Karpas-422 (cell line): ENCODE results near the gene KIAA1671. TPM values are rescaled to one million over a fixed set of nuclear protein-coding genes. Genes with fewer than 3 reads are reported as not detected.

Experiments used
- DNase-seq: peaks from one replicate; pipeline ENCODE4 v3.0.0-alpha.2; 2015
- H2AFZ ChIP-seq: fragments of 200-600 bp; sonication (generic); 2 replicates; pipeline ENCODE4 v1.6.1; 2014; ENCODE audit warnings: antibody characterized with exemption, low read length, mixed read lengths
- H3K27ac ChIP-seq: fragments of 200-600 bp; sonication (generic); 2 replicates; pipeline ENCODE4 v1.5.1; 2014; ENCODE audit warnings: mild to moderate bottlenecking, low read length, moderate library complexity
- H3K27me3 ChIP-seq: fragments of 200-600 bp; sonication (generic); 2 replicates; pipeline ENCODE4 v1.6.1; 2014; ENCODE audit warnings: low read length, mixed read lengths
- H3K36me3 ChIP-seq: fragments of 200-600 bp; sonication (generic); 2 replicates; pipeline ENCODE4 v1.6.1; 2014; ENCODE audit warnings: low read length, mixed read lengths; ENCODE audit not compliant: insufficient read depth
- H3K4me1 ChIP-seq: fragments of 200-600 bp; sonication (generic); 2 replicates; pipeline ENCODE4 v1.6.1; 2014; ENCODE audit warnings: mild to moderate bottlenecking, low read length, mixed read lengths
- H3K4me2 ChIP-seq: fragments of 200-600 bp; sonication (generic); 2 replicates; pipeline ENCODE4 v1.6.1; 2014; ENCODE audit warnings: low read length, low read depth, mild to moderate bottlenecking; ENCODE audit not compliant: poor library complexity, severe bottlenecking
- H3K4me3 ChIP-seq: fragments of 200-600 bp; sonication (generic); 2 replicates; pipeline ENCODE4 v1.5.1; 2014; ENCODE audit warnings: mild to moderate bottlenecking, antibody characterized with exemption, low read length, mixed read lengths
- H3K79me2 ChIP-seq: fragments of 200-600 bp; sonication (generic); 2 replicates; pipeline ENCODE4 v1.6.1; 2014; ENCODE audit warnings: mild to moderate bottlenecking, low read length, mixed read lengths
- H3K9ac ChIP-seq: fragments of 200-600 bp; sonication (generic); 2 replicates; pipeline ENCODE4 v1.6.0; 2014; ENCODE audit warnings: low read length
- H3K9me2 ChIP-seq: fragments of 200-600 bp; sonication (generic), shearing (Covaris generic); replicated peaks from 2 replicates; pipeline ENCODE4 v1.6.0; 2014; ENCODE audit warnings: mild to moderate bottlenecking, low read length, moderate library complexity; ENCODE audit not compliant: insufficient read depth
- H3K9me3 ChIP-seq: fragments of 300-700, 200-600 bp; sonication (generic); 2 replicates; pipeline ENCODE4 v1.6.1; 2014; ENCODE audit warnings: low read length, mixed read lengths
- H4K20me1 ChIP-seq: fragments of 200-600 bp; sonication (generic); 2 replicates; pipeline ENCODE4 v1.6.1; 2014; ENCODE audit warnings: mild to moderate bottlenecking, antibody characterized with exemption, low read length, low read depth; ENCODE audit not compliant: insufficient read depth
- total RNA-seq: library from RNA; depleted of rRNA; stranded (reverse); fragments of >200 nt; shearing (Covaris generic); gene quantifications from 2 replicates; pipeline ENCODE4 v1.2.3, GENCODE V29; 2014; ENCODE audit warnings: low replicate concordance

KIAA1671 gene
- total RNA-seq, 1 experiment from 2014 or later = not detected

DNA sequence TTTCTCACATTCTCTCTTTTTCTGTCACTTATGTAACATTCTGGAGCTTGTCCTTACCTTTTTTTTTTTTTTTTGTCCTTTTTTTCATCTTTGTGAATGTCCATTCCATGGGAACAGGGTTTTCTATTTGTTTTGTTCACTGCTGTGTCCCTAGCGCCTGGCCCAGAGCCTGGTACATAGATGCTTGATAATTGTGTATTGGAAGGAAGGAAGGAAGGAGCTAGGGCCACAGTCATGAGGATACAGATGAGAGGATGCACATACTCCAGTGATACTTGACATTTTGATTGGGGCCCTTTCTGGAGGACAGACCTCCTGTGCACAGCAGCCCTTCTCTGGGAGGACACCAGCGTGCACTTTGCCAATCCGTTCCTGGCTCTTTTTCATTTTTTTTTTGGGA, 68.9 kb downstream of the KIAA1671 start:
- H3K4me3 ChIP-seq = no peak overlapping the region
- no peaks in the 10 kb centered on the region for H3K36me3 ChIP-seq
- no peak overlapping the region for H3K9ac ChIP-seq
- H3K27ac ChIP-seq = no peak overlapping the region
- H3K27me3 ChIP-seq = no peaks in the 10 kb centered on the region
- H3K4me2 ChIP-seq = no peak overlapping the region
- H2AFZ ChIP-seq = no peak overlapping the region
- H3K9me3 ChIP-seq = no peaks in the 10 kb centered on the region
- no peak for DNase-seq
- H3K4me1 ChIP-seq = no peaks in the 10 kb centered on the region
- H3K79me2 ChIP-seq = no peaks in the 10 kb centered on the region
- H4K20me1 ChIP-seq = no peaks in the 10 kb centered on the region
- H3K9me2 ChIP-seq = no peaks in the 10 kb centered on the region

DNA sequence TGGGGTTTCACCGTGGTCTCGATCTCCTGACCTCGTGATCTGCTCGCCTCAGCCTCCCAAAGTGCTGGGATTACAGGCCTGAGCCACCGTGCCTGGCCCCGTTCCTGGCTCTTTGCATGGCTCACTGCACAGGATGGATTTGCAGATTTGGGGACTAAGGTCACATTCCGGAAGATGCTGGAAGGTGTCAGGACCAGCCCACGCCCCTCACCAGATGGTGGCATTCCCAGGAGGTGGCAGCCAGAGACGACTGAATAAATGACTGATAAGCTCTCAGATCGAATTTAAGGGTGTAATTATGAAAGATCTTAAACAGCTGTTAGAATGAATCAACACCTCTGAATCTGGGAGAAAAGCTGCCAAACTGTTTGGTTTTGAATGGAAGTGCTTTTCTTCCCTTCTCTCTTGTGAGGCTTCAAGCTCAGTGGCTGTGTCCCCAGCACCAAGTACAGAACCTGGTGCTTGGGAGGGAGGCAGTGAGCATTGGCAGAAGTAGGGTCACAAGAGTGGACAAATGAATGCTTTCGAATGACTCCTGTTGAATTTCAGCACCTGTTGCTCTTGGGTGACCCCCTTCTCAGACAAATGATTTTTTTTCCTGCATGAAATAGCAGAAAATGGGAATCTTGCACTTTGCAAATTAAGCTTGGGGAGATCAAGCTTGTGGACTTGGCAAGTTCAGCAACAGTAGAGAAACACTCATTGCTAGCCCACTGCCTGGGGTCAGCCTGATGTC, 69.6 kb downstream of the KIAA1671 start:
- Histone ChIP-seq H3K27me3 (no peaks in the 10 kb centered on the region), H3K9me3 (no peaks in the 10 kb centered on the region), H3K4me2 (no peak overlapping the region), H2AFZ (no peak overlapping the region), H3K27ac (no peak overlapping the region), H3K4me3 (no peak overlapping the region), H4K20me1 (no peaks in the 10 kb centered on the region), H3K79me2 (no peaks in the 10 kb centered on the region), H3K9me2 (no peaks in the 10 kb centered on the region), H3K4me1 (no peaks in the 10 kb centered on the region), H3K36me3 (no peaks in the 10 kb centered on the region), H3K9ac (no peak overlapping the region)
- DNase-seq = no peak

DNA sequence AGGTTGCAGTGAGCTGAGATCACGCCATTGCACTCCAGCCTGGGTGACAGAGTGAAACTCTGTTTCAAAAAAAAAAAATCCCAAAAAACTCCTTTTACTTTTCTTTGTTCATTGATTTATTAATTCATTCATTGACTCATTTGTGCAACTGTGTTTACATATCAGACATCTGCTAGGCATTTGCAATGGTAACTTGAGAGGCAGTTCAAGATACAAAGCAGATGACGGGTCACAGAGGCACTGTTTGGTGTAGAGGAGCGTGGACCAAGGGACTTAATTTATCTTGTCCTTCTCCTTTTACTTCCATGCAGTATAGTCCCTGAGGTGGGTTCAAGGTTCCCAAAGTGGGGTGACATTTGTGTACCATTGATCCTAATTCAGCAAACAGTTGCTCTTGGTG, 71.4 kb downstream of the KIAA1671 start:
- no peak for DNase-seq
- Histone ChIP-seq H3K4me1 (no peaks in the 10 kb centered on the region), H3K79me2 (no peaks in the 10 kb centered on the region), H3K27ac (no peak overlapping the region), H3K27me3 (no peaks in the 10 kb centered on the region), H3K9me2 (no peaks in the 10 kb centered on the region), H3K4me2 (no peak overlapping the region), H3K9me3 (no peaks in the 10 kb centered on the region), H3K36me3 (no peaks in the 10 kb centered on the region), H3K4me3 (no peak overlapping the region), H4K20me1 (no peaks in the 10 kb centered on the region), H3K9ac (no peak overlapping the region), H2AFZ (no peak overlapping the region)

DNA sequence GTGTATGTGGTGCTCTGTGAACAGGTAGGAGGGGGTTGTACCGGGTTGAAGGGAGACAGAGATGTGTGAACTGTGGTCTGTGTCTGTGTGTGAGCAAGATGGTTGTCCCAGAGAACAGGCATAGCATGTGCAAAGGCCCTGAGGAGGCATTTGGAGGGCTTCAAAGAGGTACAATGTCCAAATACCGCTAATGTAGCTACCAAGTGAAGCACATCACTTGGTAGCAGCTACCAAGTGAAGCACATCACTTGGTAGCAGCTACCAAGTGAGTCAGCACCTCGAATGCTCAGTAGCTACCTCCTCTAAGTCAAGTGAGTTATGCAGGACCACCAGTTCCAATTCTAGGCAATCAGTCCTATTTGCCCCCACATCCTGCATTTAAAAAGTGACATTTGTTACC, 72.4 kb downstream of the KIAA1671 start:
- no peaks in the 10 kb centered on the region for H3K79me2 ChIP-seq
- no peak overlapping the region for H3K4me2 ChIP-seq
- H3K9ac ChIP-seq = no peak overlapping the region
- no peak overlapping the region for H3K27ac ChIP-seq
- H3K36me3 ChIP-seq = no peaks in the 10 kb centered on the region
- H4K20me1 ChIP-seq = no peaks in the 10 kb centered on the region
- no peak overlapping the region for H3K4me3 ChIP-seq
- no peak overlapping the region for H2AFZ ChIP-seq
- no peaks in the 10 kb centered on the region for H3K9me3 ChIP-seq
- H3K9me2 ChIP-seq = no peaks in the 10 kb centered on the region
- DNase-seq = no peak
- H3K27me3 ChIP-seq = no peaks in the 10 kb centered on the region
- H3K4me1 ChIP-seq = no peaks in the 10 kb centered on the region

DNA sequence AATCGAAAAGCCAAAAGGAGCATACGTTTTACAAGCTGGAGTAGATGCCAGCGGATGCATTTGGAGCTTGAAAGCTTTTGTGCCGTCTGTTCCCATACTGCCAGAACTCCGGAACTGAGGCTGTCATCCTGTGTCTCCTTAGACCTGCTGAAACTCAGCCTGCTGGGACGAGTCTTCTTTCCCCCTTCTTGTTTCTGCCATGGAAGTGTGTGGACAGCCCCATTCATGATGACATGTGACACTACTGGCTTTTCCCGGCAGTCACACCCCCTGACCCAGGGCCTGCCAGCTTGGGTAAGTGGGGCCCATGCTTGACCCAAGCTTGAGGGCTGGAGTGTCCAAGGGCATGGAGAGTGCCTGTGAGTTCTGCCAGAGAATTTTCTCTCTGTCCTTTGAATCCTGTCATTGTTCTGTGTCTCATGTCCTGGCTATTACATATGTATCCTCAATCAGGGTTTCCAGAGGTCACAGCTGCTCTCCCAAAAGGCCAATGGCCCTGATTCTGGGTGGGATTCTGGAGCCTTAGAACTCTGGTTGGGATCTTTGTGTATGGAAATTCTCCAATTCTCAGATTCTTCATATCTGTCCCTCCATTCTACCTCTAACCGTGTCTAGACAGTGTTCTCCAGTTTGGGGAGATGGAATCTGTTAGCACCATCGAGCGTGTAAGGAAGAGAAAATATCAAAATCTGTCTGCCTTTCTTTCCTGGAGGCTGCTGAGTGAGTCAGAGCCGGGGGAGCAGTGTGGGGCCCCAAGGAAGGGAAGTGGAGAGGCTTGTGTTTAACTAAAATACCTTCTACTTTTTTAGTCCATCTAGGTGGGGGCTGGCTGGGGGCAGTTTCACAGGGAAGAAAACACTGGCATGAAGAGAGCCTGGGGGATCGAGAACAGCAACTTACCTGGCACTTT, 73.2 kb downstream of the KIAA1671 start:
- no peak for DNase-seq
- Histone ChIP-seq H3K9me2 (no peaks in the 10 kb centered on the region), H3K79me2 (no peaks in the 10 kb centered on the region), H3K36me3 (no peaks in the 10 kb centered on the region), H3K4me3 (no peak overlapping the region), H3K27ac (no peak overlapping the region), H3K9me3 (no peaks in the 10 kb centered on the region), H3K27me3 (no peaks in the 10 kb centered on the region), H3K4me2 (no peak overlapping the region), H4K20me1 (no peaks in the 10 kb centered on the region), H2AFZ (no peak overlapping the region), H3K9ac (no peak overlapping the region), H3K4me1 (no peaks in the 10 kb centered on the region)

DNA sequence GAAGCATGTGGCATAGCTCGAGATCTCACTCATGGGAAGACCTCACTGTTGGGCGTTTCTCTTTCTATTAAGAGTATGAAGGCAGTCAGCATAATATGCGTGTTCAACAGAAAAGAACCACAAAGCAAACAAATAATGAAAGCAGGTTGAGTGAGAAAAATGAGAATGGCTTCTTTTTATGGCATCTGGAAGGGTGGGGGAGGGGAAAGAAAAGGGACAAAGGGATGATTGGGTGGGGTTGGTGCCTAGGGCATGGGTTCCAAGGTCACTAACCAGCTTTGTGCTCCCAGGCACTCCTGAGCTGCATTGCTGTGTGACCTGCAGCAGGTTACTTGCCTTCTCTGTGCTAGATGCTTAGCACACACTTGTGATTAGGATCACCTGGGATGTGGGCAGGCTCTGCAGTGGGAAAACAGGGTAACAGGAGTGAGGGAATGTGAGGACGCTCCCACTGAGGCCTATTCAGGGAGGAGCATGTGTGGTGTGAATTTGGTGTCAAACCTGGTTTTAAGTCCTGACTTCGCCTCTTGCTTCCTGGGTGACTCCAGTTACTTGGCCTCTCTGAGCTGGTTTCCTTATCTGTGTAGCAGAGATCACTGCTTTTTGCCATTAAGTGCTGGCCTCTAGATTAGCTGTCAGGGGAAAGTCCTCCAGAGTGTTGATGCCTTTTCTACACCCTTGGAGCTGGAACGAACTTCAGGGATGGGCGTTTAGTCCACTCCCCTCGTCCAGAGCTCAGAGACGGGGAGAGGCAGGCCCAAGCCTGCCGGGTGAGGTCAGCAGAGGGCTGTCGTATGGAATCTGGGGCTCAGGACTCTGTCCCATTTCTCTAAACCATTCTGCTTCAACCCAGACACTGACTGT, 74.8 kb downstream of the KIAA1671 start:
- H3K4me2 ChIP-seq = no peak overlapping the region
- no peaks in the 10 kb centered on the region for H3K27me3 ChIP-seq
- no peaks in the 10 kb centered on the region for H3K4me1 ChIP-seq
- no peak for DNase-seq
- H3K9ac ChIP-seq = no peak overlapping the region
- H2AFZ ChIP-seq = no peak overlapping the region
- no peaks in the 10 kb centered on the region for H3K36me3 ChIP-seq
- no peak overlapping the region for H3K4me3 ChIP-seq
- no peaks in the 10 kb centered on the region for H4K20me1 ChIP-seq
- no peaks in the 10 kb centered on the region for H3K79me2 ChIP-seq
- H3K9me3 ChIP-seq = no peaks in the 10 kb centered on the region
- no peaks in the 10 kb centered on the region for H3K9me2 ChIP-seq
- no peak overlapping the region for H3K27ac ChIP-seq

DNA sequence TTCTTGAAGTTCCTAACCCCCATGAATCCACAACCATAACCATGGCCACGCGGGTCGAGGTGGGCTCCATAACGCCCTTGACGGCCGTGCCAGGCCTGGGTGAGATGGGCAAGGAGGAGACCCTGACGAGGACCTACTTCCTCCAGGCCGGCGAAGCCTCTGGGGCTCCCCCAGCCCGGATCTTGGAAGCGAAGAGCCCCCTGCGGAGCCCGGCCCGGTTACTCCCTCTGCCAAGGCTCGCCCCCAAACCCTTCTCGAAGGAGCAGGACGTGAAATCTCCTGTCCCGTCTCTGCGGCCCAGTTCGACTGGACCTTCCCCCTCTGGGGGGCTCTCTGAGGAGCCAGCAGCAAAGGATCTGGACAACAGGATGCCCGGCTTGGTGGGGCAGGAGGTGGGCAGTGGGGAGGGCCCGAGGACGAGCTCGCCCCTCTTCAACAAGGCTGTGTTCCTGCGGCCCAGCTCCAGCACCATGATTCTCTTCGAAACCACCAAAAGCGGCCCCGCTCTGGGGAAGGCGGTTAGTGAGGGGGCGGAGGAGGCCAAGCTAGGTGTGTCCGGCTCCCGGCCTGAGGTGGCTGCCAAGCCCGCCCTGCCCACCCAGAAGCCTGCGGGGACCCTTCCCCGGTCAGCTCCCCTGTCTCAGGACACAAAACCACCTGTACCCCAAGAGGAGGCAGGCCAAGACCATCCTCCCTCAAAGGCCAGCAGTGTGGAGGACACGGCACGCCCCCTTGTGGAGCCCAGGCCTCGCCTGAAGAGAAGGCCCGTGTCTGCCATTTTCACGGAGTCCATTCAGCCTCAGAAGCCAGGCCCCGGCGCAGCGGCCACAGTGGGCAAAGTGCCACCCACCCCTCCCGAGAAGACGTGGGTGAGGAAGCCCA, 75.7 kb downstream of the KIAA1671 start:
- Histone ChIP-seq H3K4me2 (no peak overlapping the region), H3K9me2 (no peaks in the 10 kb centered on the region), H4K20me1 (no peaks in the 10 kb centered on the region), H2AFZ (no peak overlapping the region), H3K27ac (no peak overlapping the region), H3K36me3 (no peaks in the 10 kb centered on the region), H3K27me3 (no peaks in the 10 kb centered on the region), H3K79me2 (no peaks in the 10 kb centered on the region), H3K4me3 (no peak overlapping the region), H3K4me1 (no peaks in the 10 kb centered on the region), H3K9me3 (no peaks in the 10 kb centered on the region), H3K9ac (no peak overlapping the region)
- DNase-seq = peak; percentile 70
